Endothelial cell of umbilical vein (primary cell): ENCODE results near the gene CDX1. TPM values are rescaled to one million over a fixed set of nuclear protein-coding genes. Genes with fewer than 3 reads are reported as not detected.

Experiments used
- BruUV-seq: library from RNA; stranded (reverse); fragments of 400-500 nt; replicated peaks from 2 replicates; lab custom pipeline; 2021; lab: Mats Ljungman, UMichigan
- CTCF ChIA-PET: fragments of 300-600, 350-600 bp; sonication (Branson Sonifier 250); formaldehyde crosslinking; loops from one replicate; lab custom pipeline; 2021; ENCODE audit warnings: antibody characterized with exemption, inconsistent platforms; lab: Charles Lee
- POLR2A ChIA-PET: fragments of 300-600, 350-600 bp; sonication (Branson Sonifier 250); formaldehyde crosslinking; loops from one replicate; lab custom pipeline; 2021; ENCODE audit warnings: antibody characterized with exemption, inconsistent platforms; lab: Charles Lee
- DNase-seq: peaks from one replicate; pipeline ENCODE4 v3.0.0-alpha.2; 2011; ENCODE audit warnings: low read depth, low spot score
- FAIRE-seq: peaks from 2 replicates; lab custom pipeline; 2011; peaks lifted over from hg19 to GRCh38; lab: Jason Lieb, UNC
- H2AFZ ChIP-seq: 2 replicates; pipeline ENCODE4 v1.6.0; 2012; ENCODE audit warnings: low read depth, low read length, control low read depth, inconsistent platforms
- H3K27ac ChIP-seq: 2 replicates; pipeline ENCODE4 v1.5.1; 2011; ENCODE audit warnings: low read depth, mild to moderate bottlenecking, control low read depth, low read length, moderate library complexity; ENCODE audit not compliant: insufficient read depth
- H3K27me3 ChIP-seq, 2 experiments: 2 replicates each; pipeline versions ENCODE4 v1.6.0 to v1.6.1; 2011; ENCODE audit warnings: low read length in 2 of 2, mixed read lengths in 1 of 2; ENCODE audit not compliant: control insufficient read depth in 2 of 2, insufficient read depth in 2 of 2
- H3K36me3 ChIP-seq, 2 experiments: 2 replicates in 1 of 2; 3 replicates in 1 of 2; pipeline ENCODE4 v1.5.1; 2011; ENCODE audit warnings: low read length in 2 of 2, mild to moderate bottlenecking in 1 of 2, moderate library complexity in 1 of 2; ENCODE audit not compliant: control insufficient read depth in 2 of 2, insufficient read depth in 2 of 2; ENCODE audit errors: extremely low read depth in 1 of 2
- H3K4me1 ChIP-seq: 3 replicates; pipeline ENCODE4 v1.5.1; 2011; ENCODE audit warnings: mild to moderate bottlenecking, low read length; ENCODE audit not compliant: control insufficient read depth, insufficient read depth; ENCODE audit errors: extremely low read depth
- H3K4me2 ChIP-seq: 2 replicates; pipeline ENCODE4 v1.6.1; 2011; ENCODE audit warnings: low read length, control low read depth, mixed read lengths; ENCODE audit not compliant: insufficient read depth
- H3K4me3 ChIP-seq, 3 experiments: fragments of 200-600 bp in 1 of 3; sonication (generic), shearing (Covaris generic) in 1 of 3; replicated peaks in 1 of 3; 2 replicates each; pipeline ENCODE4 v1.5.1; 2011 to 2016; ENCODE audit warnings: control low read depth in 3 of 3, low read length in 3 of 3, mild to moderate bottlenecking in 2 of 3, inconsistent platforms in 1 of 3, low read depth in 1 of 3, moderate library complexity in 1 of 3; ENCODE audit not compliant: insufficient read depth in 1 of 3
- H3K79me2 ChIP-seq: 2 replicates; pipeline ENCODE4 v1.6.0; 2012; ENCODE audit warnings: low read length, inconsistent platforms; ENCODE audit not compliant: control insufficient read depth, insufficient read depth
- H3K9ac ChIP-seq: replicated peaks from 2 replicates; pipeline ENCODE3; 2011; ENCODE audit warnings: low read length, control low read depth; ENCODE audit not compliant: insufficient read depth; ENCODE audit errors: extremely low read depth
- H3K9me1 ChIP-seq: replicated peaks from 3 replicates; pipeline ENCODE4 v1.6.0; 2011; ENCODE audit warnings: mild to moderate bottlenecking, low read length; ENCODE audit not compliant: control insufficient read depth, insufficient read depth; ENCODE audit errors: extremely low read depth
- H3K9me3 ChIP-seq: replicated peaks from 2 replicates; pipeline ENCODE4 v1.5.1; 2012; ENCODE audit warnings: low read length, inconsistent platforms; ENCODE audit not compliant: control insufficient read depth, insufficient read depth
- H4K20me1 ChIP-seq: replicated peaks from 2 replicates; pipeline ENCODE3; 2011; ENCODE audit warnings: mild to moderate bottlenecking, low read length; ENCODE audit not compliant: control insufficient read depth, insufficient read depth; ENCODE audit errors: extremely low read depth
- EZH2 ChIP-seq: IDR thresholded peaks from 2 replicates; pipeline ENCODE4 v1.6.1; 2012; ENCODE audit warnings: borderline replicate concordance, low read depth, mild to moderate bottlenecking, moderate library complexity, low read length, inconsistent platforms; ENCODE audit not compliant: severe bottlenecking
- FOS ChIP-seq: IDR thresholded peaks from 2 replicates; pipeline ENCODE4 v1.6.1; 2011; ENCODE audit warnings: mild to moderate bottlenecking, low read length, moderate library complexity, borderline replicate concordance; ENCODE audit not compliant: insufficient read depth
- GATA2 ChIP-seq: IDR thresholded peaks from 2 replicates; pipeline ENCODE4 v1.7.0; 2011; ENCODE audit warnings: low read depth, mild to moderate bottlenecking, moderate library complexity, mixed read lengths, low read length; ENCODE audit not compliant: insufficient read length, insufficient read depth
- JUN ChIP-seq: IDR thresholded peaks from 2 replicates; pipeline ENCODE4 v1.6.1; 2011; ENCODE audit warnings: borderline replicate concordance, low read depth; ENCODE audit not compliant: insufficient read length, insufficient read depth
- MYC ChIP-seq: IDR thresholded peaks from one replicate; pipeline ENCODE4 v1.6.1; 2011; ENCODE audit warnings: mild to moderate bottlenecking, low read depth, low read length
- POLR2A ChIP-seq: IDR thresholded peaks from 2 replicates; pipeline ENCODE4 v1.6.1; 2012; ENCODE audit warnings: low read depth, mild to moderate bottlenecking, control low read depth, low read length
- POLR2AphosphoS5 ChIP-seq: IDR thresholded peaks from 2 replicates; pipeline ENCODE4 v1.6.1; 2012; ENCODE audit warnings: low read depth, mild to moderate bottlenecking, control low read depth, low read length, moderate library complexity; ENCODE audit not compliant: insufficient read depth
- dilution Hi-C: fragments of 300-500 bp; cut with MboI; formaldehyde crosslinking; loops from one replicate; pipeline ENCODE4 v1.15.0; 2019; ENCODE audit warnings: low sequenced_read_pairs; ENCODE audit not compliant: extremely low pct_ligation_motif_present
- intact Hi-C: fragments of 100-400 bp; cut with micrococcal nuclease; formaldehyde crosslinking; loops from one replicate; pipeline ENCODE4 v1.10.0; 2022
- polyA plus RNA-seq, 4 experiments: library from polyadenylated mRNA; depleted of rRNA in 3 of 4; stranded (reverse) in 3 of 4; unstranded in 1 of 4; fragments of >200 nt; gene quantifications; 2 replicates each; pipeline versions ENCODE4 v1.2.1 to v1.2.3, GENCODE V29; 2011 to 2012; ENCODE audit warnings: missing spikeins in 1 of 4
- total RNA-seq: library from RNA; stranded (reverse); gene quantifications from 2 replicates; pipeline ENCODE4 v1.2.3, GENCODE V29; 2021
- TF ChIP-seq, protein P1 (sequence below): IDR thresholded peaks from 2 replicates; pipeline ENCODE4 v1.6.1; 2011; ENCODE audit not compliant: insufficient read depth, insufficient read length
- TF ChIP-seq, protein P2 (sequence below), 2 donors: IDR thresholded peaks; 1 replicate in 1 of 2; 2 replicates in 1 of 2; pipeline ENCODE4 v1.5.1; 2011; ENCODE audit warnings: low read length in 2 of 2, mild to moderate bottlenecking in 2 of 2, moderate library complexity in 2 of 2, control low read depth in 1 of 2, inconsistent platforms in 1 of 2, low read depth in 1 of 2; ENCODE audit not compliant: insufficient read depth in 1 of 2; ENCODE audit errors: extremely low read depth in 1 of 2

Gene CDX1
- total and polyA plus RNA-seq, 2 donors (not counting 3 experiments of a cell fraction or from before 2014, with no cell fraction given), result not detected

DNA sequence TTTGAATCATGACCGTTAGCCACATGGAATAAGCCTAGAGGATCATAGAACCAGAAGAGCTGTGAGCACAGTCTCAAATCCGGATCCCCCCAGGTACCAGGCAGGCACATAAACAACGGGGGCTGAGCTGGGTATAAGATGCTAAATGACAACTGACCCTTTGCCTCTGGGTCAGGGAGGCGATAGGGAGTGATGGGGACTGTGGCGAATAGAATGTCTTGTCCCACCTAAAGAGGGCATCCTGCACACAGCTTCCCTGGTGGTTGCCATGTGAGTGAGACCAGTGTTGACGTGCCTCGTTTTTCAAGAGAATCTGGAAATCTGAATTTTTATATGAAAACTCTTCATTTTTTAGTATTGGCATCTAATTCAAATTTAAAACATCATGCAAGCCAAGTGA is 56.9 kb downstream of the CDX1 start:
- Histone ChIP-seq H3K79me2 (no peaks in the 10 kb centered on the region), H3K4me3 (no peak overlapping the region), H3K4me2 (no peak overlapping the region), H3K36me3 (no peaks in the 10 kb centered on the region), H4K20me1 (no peaks in the 10 kb centered on the region), H3K4me1 (no peaks in the 10 kb centered on the region), H3K27ac (no peak overlapping the region), H3K9ac (no peak overlapping the region), H2AFZ (no peak overlapping the region), H3K9me3 (no peaks in the 10 kb centered on the region), H3K27me3 (peaks cover 0 to 1% of the 10 kb centered on the region in 2 experiments), H3K9me1 (no peaks in the 10 kb centered on the region)
- FAIRE-seq, result no peak
- BruUV-seq, result no TSS peak
- dilution Hi-C loops (no loop called here), intact Hi-C loops (no loop called here)
- TF ChIP-seq, protein P1, sequence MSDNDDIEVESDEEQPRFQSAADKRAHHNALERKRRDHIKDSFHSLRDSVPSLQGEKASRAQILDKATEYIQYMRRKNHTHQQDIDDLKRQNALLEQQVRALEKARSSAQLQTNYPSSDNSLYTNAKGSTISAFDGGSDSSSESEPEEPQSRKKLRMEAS, result no peak
- TF ChIP-seq MYC, result no peak
- TF ChIP-seq JUN, result no peak
- no peak for TF ChIP-seq FOS
- TF ChIP-seq POLR2A, result no peak
- TF ChIP-seq, protein P2, sequence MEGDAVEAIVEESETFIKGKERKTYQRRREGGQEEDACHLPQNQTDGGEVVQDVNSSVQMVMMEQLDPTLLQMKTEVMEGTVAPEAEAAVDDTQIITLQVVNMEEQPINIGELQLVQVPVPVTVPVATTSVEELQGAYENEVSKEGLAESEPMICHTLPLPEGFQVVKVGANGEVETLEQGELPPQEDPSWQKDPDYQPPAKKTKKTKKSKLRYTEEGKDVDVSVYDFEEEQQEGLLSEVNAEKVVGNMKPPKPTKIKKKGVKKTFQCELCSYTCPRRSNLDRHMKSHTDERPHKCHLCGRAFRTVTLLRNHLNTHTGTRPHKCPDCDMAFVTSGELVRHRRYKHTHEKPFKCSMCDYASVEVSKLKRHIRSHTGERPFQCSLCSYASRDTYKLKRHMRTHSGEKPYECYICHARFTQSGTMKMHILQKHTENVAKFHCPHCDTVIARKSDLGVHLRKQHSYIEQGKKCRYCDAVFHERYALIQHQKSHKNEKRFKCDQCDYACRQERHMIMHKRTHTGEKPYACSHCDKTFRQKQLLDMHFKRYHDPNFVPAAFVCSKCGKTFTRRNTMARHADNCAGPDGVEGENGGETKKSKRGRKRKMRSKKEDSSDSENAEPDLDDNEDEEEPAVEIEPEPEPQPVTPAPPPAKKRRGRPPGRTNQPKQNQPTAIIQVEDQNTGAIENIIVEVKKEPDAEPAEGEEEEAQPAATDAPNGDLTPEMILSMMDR (IDR thresholded peaks at IDR 0.05; ENCODE audit: extremely low read depth in 1 of 2, insufficient read depth in 1 of 2, low read depth in 1 of 2, low read length in 2 of 2), result no peak
- TF ChIP-seq EZH2, result no peak
- TF ChIP-seq POLR2AphosphoS5, result no peak
- TF ChIP-seq GATA2, result no peak
- DNase-seq, result no peak
- ChIA-PET CTCF (interaction anchor here (0.8 to 1.1 kb wide), 2 partner anchors 17 to 20 kb away, joined by 3 read pairs; no protein-coding TSS in a partner anchor), POLR2A (no interaction called here)
